HG03066 (cell line): Measurements from ENCODE around the gene KCNJ2.

Experiments used
- ATAC-seq: cut with Tn5 transposase; IDR thresholded peaks from one replicate; pipeline ENCODE4 v1.9.1; 2021; ENCODE audit warnings: low read depth; ENCODE audit not compliant: unreplicated experiment

Gene KCNJ2

DNA sequence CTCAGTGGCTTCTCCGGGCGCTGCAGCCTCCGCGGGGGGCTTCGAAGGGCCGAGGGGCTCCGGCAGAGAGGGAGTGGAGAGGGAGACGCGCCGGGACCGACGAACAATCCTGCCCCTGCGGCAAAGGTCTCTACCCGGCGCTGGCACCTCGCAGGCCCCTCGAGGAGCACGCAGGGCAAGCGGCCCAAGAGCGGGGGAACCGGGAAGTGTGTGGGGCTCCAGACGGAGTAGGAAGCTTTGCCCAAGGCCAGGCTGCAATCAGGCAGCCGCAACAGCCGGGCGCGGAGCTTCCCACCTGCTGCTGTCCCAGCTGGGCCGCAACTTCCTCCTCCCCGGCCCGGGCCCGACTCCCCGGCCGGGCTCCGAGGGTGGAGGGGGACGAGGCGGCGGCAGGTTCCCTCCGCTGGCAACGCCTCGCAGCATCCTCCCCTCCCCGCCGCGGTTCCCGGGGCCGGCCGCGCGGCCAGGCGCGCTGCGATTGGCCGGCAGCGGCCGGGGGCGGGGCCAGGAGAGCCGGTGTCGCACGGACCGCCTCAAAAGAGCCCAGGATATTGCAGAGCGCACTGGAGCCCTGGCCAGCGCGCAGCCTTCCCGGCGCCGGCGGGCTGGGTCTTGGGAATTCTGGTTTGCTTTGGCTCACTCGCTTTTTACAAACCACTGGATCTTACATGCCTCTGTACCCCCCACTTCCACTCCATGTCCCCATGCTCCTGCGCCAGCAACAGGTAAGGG is at the start of gene KCNJ2:
TSS of gene KCNJ2 (plus strand) at position 556 of the 732 bp plus-strand sequence. CDS start 5,508 bp downstream, outside the sequence.
- ATAC-seq = peak; percentile 88

DNA sequence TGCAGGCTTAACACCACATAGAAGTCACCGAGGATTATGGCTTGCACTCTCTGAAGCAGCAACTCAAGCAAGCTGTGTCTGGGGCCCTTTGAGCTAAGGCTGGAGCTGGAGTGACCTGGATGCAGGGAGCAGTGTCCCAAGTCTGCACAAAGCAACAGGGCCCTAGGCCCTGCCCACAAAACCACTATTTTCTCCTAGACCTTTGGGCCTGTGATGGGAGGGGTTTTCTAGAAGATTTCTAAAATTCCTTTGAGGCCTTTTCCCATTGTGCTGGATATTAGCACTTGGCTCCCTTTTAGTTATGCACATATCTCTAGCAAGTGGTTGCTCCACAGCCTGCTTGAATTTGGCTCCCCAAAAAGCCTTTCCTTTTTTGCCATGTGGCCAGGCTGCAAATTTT is 49.8 kb upstream of the KCNJ2 start:
- ATAC-seq = no peak

DNA sequence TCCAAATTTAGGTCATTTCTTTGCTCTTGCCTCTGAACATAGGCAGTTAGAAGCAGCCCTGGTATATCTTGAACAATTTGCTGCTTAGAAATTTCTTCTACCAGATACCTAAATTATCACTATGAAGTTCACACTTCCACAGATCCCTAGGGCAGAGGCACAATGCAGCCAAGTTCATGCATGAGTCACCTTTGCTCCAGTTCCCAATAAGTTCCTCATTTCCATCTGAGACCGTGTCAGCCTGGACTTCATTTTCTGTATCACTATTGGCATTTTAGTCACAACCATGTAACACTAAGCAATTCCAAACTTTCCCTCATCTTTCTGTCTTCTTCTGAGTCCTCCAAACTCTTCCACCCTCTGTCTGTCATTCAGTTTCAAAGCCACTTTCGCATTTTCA is 49.3 kb upstream of the KCNJ2 start:
- ATAC-seq = no peak

DNA sequence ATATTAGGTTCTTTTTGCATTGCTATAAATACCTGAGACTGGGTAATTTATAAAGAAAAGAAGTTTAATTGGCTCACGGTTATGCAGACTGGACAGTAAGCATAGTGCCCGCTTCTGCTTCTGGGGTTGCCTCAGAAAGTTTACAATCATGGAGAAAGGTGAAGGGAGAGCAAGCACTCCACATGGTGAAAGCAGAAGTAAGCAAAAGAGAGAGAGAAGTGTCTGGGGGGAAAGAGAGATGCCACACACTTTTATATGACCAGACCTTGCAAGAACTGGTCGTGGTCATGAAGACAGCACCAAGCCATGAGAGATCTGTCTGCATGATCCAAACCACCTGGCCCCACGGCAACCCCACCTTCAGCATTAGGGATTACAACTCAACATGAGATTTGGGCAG is 48.9 kb upstream of the KCNJ2 start:
- ATAC-seq = no peak

DNA sequence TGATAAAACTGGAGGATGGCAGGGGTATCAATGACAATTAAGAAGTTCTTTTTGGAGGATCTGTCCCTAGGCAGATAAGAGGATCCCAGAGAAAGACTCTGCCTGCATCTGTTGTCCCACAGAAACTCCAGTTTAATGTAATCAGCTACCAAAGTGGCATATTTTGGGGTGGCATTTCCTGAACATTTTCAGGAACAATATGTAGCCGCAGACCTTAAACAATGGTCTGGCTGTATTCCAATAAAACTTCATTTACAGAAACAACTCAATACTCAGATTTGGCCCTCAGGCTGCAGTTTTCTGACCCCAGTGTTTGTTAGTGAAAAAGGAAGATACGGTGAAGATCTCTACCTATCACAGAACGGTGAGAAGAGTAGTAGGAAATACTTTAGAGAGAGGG is 48.2 kb upstream of the KCNJ2 start:
- no peak for ATAC-seq

DNA sequence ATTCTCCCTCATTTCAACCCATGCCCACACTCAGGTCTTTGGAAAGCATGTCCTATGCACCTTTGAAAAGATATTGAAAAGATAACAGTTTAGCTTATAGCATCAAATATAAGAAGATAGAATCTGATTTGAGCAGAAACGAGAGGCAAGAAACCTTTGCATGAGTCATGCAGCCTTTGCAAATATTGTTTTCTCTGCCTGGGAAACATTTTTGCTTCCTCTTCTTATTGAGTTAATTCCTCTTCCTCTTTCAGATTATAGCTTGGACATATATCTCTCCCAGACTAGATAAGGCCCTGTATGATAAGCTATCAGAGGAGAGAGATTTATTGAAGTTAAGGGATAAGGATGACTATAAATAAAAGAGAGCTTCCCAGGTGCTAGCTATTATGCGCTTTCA is 46.1 kb upstream of the KCNJ2 start:
- no peak for ATAC-seq

DNA sequence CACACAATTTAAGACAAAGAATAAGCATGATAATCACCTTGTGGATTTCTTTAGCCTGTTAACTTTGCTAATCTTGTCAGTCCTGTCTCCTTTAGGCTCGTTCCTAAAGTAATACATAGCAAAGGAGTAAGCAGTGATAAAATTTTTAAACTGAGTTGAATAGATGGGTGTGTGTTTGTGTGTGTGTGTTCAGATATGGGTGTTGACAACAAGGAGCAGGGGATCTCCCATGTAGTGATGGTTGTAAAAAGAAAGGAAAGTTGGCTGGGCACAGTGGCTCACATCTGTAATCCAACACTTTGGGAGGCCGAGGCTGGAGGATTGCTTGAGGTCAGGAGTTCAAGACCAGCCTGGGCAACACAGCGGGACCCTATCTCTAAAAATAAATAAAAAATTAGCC is 44.6 kb upstream of the KCNJ2 start:
- ATAC-seq = no peak

DNA sequence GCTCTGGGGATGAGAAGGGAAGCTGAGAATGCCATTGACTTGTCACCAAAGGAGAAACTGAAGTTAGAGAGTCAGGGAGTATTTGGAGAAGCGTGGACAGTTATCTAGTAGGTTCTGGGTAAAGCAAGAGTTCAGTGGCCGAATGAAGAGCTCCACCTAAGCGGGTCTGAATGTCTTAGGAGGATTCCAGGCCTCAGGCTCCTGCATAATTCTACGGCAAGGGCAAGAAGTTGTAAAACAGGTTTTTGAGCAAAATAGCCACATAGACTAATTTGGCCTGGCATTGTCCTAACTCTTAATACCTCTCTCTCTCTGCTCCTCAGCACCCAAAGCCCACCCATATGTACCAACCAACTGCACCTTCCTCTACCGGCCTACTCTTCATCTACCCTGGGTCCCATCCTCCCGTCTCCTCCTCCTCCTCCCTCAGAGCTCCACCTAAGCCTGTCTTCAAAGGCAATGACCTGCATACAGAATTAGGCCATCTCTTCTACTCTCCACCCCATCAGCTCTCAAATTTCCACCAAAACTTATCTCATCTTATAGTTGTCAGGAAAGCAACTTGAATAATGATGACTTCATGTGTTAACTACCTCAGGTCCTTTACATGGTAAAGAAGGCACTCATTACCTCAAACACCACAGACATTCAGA is 42.0 kb upstream of the KCNJ2 start:
- ATAC-seq = no peak

DNA sequence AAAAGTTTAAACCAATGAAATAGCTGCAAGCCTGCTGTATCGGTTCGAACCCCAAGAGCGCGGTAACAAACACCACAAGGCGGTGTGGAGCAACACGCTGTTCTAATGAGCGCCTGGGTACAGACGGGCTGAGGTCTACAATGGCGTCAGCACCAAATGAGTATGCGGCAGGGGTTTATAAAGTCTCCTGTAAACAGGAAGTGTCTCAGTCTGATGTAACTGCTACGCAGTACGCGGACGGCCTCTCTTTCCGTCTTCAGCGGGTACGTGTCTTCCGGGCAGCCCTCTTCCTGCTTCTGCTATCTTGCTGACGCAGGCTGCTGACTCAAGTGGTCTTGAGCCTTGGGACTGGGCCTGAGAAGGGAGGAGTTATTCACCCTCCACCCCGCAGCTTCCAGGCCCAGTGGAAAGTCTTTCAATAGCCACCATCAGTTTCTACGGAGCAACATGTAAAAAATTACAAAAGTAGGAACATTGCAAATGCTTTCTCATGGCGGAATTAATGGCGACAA is 40.5 kb upstream of the KCNJ2 start:
- ATAC-seq = no peak

DNA sequence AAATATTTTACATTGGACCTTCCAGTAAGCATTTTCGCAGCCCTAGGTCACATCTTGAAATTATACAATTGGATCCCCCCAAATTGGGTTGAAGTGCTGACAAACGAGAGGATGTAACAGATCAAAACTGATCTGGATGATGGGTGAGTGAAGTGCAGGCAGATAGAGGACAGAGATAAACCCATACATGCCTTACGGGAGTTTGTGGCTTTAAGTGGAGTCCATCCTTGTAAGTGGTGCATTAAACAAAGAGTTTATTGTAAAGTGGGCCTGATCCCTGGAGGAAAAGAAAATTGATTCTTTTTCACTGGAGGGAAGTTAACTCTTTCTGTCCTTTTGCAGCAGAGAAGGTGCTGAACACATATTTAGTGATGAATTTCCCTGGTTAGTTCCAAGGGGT is 39.0 kb upstream of the KCNJ2 start:
- ATAC-seq = no peak

DNA sequence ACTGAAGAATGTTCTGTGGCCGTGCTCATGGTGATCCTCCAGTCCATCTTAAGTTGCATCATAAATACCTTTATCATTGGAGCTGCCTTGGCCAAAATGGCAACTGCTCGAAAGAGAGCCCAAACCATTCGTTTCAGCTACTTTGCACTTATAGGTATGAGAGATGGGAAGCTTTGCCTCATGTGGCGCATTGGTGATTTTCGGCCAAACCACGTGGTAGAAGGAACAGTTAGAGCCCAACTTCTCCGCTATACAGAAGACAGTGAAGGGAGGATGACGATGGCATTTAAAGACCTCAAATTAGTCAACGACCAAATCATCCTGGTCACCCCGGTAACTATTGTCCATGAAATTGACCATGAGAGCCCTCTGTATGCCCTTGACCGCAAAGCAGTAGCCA is 36.8 kb upstream of the KCNJ2 start:
- ATAC-seq = no peak

DNA sequence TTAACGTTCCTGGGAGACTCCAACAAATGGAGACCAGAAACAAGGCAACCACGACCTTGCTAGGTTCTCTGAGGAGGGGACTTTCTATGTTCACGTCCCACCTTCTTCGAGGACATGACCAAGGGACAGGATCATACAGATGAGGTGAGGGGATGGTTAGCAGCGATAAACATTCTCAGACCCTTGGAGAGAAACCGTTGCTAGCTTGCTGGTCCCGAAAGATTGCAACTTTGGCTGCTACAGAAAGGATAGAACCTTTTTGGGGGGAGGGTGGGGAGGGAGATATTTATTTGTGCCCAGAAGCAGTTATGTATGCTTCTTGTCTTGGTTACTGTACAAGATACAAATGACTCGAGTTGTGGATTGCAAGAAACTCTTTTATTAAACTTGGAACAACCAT is 35.3 kb upstream of the KCNJ2 start:
- ATAC-seq = no peak

DNA sequence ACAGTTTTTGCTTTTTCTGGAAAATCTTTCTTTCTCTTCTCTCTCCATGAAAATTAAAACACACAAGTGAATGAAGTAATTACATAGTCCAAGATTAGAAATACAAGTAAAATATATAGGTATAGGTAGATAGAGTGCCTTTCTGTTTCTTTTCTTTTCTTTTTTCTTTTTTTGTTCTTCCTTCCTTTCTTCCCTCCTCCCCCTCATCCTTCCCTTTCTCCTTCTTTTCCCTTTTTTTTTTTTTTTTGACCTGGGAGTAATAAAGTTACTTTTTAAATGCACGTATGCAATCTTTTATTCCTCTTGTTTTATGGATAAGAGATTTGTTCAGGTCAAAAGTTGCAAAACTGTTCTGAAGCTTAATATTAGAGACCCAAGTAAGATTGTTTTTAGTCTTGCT is 34.6 kb upstream of the KCNJ2 start:
- no peak for ATAC-seq

DNA sequence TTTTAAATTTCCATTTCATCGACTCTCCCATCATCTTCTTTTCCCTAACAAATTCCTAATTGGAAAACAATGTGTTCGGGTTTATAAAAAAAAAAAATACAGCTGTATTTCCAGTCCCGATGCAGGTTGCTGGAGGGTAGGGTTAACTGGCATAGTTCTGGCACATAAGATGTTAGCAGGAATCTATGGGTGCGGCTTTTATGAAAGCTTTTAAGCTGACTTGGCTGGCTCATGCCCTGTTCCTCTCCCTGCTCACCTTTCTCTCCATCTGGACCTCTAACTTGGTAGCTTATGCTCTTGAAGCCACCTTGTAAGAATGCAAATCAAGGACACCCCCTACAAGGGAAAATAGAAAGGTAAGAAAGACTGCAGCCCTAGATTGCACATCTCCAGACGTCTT is 33.2 kb upstream of the KCNJ2 start:
- ATAC-seq = no peak

DNA sequence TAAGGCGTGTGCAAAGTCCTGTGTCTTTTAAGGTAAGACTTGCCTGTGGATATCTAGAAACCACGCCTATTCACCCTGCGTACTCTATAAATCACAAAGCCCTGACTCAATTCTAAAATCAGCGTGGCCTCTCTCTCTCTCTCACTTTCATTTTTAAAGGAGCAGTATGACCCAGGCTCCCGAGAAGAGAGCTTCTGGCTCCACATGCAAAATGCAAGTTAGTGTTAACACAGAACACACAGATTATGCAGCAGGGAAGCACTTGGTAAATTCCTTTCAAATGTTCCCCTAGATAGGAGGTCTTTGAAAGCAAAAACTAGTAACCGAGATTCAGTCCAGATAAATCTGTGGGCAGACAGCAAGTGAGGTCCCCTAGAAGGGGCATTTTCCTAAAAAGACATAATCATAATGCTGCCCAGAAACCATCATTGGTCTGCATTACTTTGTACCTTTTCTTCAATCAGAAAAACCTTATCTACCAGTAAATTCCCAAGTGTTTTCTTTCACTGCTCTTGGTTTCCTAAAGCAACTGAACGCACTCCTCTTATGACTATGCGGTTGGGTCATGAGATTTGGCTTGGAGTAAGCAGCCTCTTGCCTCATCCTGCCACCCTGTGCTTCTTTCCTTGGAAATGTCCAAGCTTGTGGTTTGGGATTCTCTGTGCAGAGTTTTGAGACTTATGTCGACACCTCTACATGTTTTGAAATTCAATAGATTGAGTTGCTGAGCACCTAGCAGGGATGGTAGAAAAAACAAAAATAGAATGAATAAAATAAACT is 31.7 kb upstream of the KCNJ2 start:
- peak; percentile 100 for ATAC-seq

DNA sequence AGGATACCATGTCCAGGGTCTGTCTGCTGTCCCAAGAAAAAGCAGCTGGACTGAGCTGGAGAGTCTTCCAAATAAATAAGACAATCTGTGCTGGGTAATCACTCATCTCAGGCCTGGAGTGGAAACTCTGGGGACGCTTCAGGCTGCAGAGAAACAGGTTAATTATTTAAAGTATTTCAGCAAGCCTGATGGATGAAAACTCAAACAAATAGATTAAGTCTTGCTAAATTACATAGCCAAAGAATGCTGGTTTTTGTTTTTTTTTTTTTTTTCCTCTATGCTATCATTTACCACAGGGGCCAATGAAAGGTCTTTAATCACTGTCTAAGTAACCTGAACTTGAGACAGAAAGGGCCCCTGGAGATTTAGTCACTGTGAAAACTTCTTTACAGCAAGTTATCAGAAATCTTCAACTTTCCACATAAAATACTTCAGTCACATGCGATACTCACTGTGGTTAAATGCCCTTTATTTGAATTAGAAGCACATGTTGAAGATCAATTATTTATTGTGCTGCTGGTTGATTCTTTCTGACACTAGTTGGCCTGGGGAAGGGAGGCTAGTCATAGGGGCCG is 31.0 kb upstream of the KCNJ2 start:
- ATAC-seq = no peak

DNA sequence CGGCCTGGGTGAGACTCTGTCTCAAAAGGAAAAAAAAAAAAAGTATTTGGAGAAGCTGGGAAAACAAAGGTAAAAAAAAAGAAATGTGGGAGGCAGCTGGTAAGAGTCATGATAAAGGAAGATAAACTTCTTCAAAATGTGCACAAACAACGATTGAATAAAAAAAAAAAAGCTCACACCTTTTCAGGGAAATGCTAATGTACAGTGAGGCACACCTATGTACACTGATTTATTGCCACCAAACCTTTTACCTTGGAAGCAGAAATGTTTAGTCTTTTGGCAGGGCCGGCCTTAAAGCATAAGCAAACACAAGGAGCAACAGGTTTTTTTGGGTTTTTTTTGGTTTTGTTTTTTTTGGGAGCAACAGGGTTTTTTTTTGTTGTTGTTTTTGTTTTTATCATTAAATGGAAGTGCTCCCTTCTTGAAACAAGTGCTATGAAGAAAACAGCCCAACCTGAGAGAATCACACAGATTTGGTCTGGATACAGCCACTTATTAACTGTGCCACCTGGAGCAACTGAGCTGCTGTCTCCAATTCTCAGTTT is 29.8 kb upstream of the KCNJ2 start:
- ATAC-seq = no peak

DNA sequence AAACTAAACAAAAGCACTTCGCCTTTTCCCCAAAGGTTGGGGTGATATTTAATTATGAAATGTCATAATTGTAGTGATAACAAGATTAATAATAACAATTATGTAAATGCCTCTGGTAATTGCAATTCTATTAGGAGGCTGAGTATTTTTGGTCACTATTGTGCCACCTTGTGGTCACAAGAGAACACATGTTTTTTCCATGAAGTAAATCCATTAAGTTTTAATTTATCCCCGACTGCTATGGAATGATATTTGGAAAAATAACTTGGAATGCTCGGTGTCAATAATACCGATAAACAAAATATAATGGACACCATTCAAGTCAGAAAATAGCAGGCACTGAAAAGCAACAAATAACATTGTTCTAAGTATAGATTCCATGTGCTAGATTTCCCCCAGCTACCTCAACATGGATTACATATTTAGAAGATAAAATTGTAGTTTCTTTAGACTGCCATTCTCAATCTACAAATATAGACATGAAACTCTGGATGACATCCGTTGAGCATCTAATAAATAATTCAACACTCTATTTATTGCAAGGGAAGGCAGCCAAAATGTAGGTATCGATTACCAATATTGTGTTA is 25.0 kb upstream of the KCNJ2 start:
- ATAC-seq = no peak

DNA sequence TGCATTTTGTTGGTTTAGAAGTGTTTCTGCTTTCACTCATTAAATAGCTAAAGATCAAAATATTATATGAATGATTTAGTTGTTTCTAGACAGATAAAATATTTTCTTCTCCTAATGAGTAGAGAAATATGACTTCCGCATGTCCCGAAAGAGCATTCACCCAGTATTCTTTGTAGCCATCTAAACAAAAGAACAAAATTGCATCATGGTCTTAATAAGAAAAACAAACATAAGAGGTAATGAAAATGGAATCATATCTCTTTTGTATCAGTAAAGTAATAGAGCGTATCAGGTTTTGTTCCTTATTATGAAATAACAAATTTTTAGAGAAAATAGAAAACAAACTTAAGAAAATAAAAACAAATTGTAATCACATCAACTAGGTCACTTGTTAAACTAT is 16.1 kb upstream of the KCNJ2 start:
- ATAC-seq = no peak

DNA sequence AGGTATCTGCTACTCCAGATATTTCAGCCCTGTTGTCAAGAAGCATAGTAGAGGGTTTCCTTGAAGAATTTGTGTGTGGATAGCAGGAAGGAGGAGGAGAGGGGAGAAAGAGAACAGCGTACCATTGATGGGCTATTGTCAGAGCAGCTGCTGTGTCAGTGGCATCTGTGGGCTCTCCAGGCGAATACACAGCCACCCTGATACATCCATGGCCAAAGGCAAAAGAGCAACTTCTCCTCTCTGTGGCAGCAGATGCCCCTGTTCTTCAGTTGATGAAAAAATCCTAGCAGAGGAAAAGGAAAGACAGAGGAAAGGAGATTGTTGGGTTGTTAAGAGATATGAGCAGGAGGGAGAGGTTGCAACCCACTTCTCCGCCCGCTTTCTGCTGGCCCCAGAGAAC is 12.2 kb upstream of the KCNJ2 start:
- no peak for ATAC-seq
